LNCaP clone FGC (cell line): ENCODE data around the gene VPS35L.

Source experiments
- DNase-seq: peaks from one replicate; pipeline ENCODE4 v3.0.0-alpha.2; 2011; ENCODE audit warnings: low read depth
- H3K4me3 ChIP-seq: 2 replicates; pipeline ENCODE4 v1.5.1; 2011; ENCODE audit warnings: mild to moderate bottlenecking, low read depth, low read length, control low read depth
- CTCF ChIP-seq: IDR thresholded peaks from 2 replicates; pipeline ENCODE4 v1.5.1; 2012; ENCODE audit warnings: mild to moderate bottlenecking; ENCODE audit not compliant: control insufficient read depth, insufficient read depth; ENCODE audit errors: extremely low read depth

Gene VPS35L

GRCh38 chr16:19717314-19717713 lies 161.8 kb downstream of the VPS35L start:
- no peak for DNase-seq
- no peak for TF ChIP-seq CTCF
- peak overlapping the region; percentile 98 for H3K4me3 ChIP-seq

GRCh38 chr16:19717741-19718623 lies 162.5 kb downstream of the VPS35L start, which contains the start of the genes IQCK and KNOP1:
IQCK (plus strand) TSS chr16:19718271; CDS start chr16:19718307, 36 bp downstream.
KNOP1 (minus strand) TSS chr16:19718227; CDS start chr16:19715035, 3,192 bp downstream.
- no peak for TF ChIP-seq CTCF
- peak within 1 kb of the TSS; percentile 98 for H3K4me3 ChIP-seq
- DNase-seq: peak; percentile 58

DNA sequence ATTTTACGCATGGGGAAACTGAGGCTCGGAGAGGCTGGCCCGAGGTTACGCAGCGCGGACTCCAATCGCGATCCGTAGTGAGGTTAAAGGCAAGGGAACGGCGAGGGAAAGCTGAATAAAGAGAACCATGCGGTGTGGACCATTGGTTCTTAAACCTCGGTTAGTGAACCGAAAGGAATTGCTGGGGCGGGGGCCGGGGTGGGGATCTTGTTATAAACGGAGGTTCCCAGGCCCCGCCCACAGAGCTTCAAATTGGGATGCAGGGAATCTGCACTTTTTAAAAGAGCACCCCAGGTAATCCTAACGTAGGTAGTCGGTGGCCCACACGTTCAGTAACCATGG lies 163.1 kb downstream of the VPS35L start:
- no peak for DNase-seq
- TF ChIP-seq CTCF: no peak
- H3K4me3 ChIP-seq: peak overlapping the region; percentile 98

GRCh38 chr16:19722269-19722952 lies 166.9 kb downstream of the VPS35L start:
- no peak for TF ChIP-seq CTCF
- H3K4me3 ChIP-seq: no peak overlapping the region
- DNase-seq: no peak

DNA sequence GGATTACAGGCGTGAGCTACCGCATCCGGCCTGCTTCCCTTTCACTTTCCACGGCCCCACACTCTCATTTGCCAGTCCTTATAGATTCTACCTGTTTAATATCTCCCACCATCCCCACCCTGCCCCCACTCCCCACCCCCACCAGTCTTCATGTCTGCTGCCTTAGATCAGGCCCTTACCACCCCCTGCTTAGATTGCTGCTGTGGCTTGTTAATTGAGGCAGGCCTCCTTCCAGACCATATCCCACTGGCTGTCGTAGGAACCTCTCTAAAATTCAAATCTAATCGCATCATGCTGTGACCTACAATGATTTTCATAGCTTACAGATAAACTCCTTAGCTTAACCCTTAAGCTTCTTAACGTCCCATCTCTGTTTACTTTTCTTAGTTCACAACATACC lies 167.5 kb downstream of the VPS35L start:
- no peak for TF ChIP-seq CTCF
- no peak overlapping the region for H3K4me3 ChIP-seq
- no peak for DNase-seq

DNA sequence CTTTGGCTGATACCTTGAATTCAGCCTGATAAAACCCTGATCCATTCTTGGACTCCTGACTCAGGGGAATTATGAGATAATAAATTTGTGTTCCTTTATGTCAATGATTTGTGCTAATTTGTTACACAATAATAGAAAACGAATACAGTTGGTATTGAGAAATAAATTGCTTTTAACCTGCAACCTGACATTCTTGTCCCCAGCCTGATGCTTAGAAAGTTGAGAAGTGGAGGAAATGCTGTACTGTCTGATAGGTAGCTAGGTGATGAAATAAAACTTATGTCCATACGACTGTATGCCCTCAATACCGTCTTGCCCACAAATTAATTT lies 173.1 kb downstream of the VPS35L start:
- DNase-seq: no peak
- TF ChIP-seq CTCF: no peak
- no peak overlapping the region for H3K4me3 ChIP-seq
